ENCODE data around the gene PURB. TPM values are rescaled to one million over a fixed set of nuclear protein-coding genes. Genes with fewer than 3 reads are reported as not detected.
"Not testable (repeated sequence)": the region's sequence is repeated elsewhere in the genome, so short reads cannot be mapped to it uniquely, and the experiment has no call there.

Gene PURB
- polyA plus RNA-seq, 1 of the 3 experiments (the other 2 are of a cell fraction): 4.8 TPM

DNA sequence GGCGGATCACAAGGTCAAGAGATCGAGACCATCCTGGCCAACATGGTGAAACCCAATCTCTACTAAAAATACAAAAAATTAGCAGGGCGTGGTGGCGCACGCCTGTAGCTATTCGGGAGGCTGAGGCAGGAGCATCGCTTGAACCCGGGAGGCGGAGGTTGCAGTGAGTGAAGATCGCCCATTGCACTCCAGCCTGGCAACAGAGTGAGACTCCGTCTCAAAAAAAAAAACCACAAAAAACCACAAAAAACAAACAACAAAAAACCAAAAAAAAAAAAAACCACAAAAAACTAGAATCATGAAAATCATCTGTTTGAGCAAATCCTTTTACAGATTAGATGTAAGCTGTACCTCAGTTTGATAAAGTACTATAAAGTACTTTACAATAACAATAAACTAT lies 38.9 kb downstream of the PURB start:
- CTCF ChIA-PET: interaction anchor here (0.8 to 3.1 kb wide), 17 partner anchors 8 to 290 kb away, joined by 3 to 19 read pairs (median 4); partner anchors contain the start of gene TMED4
- not testable (repeated sequence) for DNase-seq; H3K9me3 ChIP-seq; H3K27me3 ChIP-seq (ENCODE audit: insufficient read depth); H2AFZ ChIP-seq (ENCODE audit: low read depth); H3K9me2 ChIP-seq
- peak overlapping the region; percentile 78 for H3K4me2 ChIP-seq
- H3K79me2 ChIP-seq (ENCODE audit: insufficient read depth): peaks cover 61% of the 10 kb centered on the region
- WGBS (ENCODE audit: low lambda C conversion rate): 22% methylated on average over 11 of the region's 11 CpGs
- H3F3A ChIP-seq (replicated peaks; ENCODE audit: insufficient read depth): peaks cover 50% of the 10 kb centered on the region
- POLR2A ChIA-PET: interaction anchor here (0.6 to 2.6 kb wide), 4 partner anchors 38 to 97 kb away, joined by 3 to 14 read pairs (median 3); no protein-coding TSS in a partner anchor
- H4K20me1 ChIP-seq (ENCODE audit: insufficient read depth): peaks cover 61% of the 10 kb centered on the region
- peak overlapping the region; percentile 79 for H3K9ac ChIP-seq
- H3K4me1 ChIP-seq (ENCODE audit: control insufficient read depth in 1 of 2, insufficient read depth in 2 of 2, low read depth in 1 of 2, low read length in 1 of 2): peaks cover 5 to 21% of the 10 kb centered on the region in 2 experiments; a peak in 3 of 4 replicates
- peak overlapping the region in 1 of 2 experiments; percentile 85; a peak in 1 of 4 replicates for H3K27ac ChIP-seq (ENCODE audit: low read depth in 2 of 2, low read length in 1 of 2)
- peak overlapping the region; percentile 66 to 82 for H3K4me3 ChIP-seq (ENCODE audit: low read depth in 2 of 2, low read length in 1 of 2)
- peaks cover 8 to 18% of the 10 kb centered on the region in 2 experiments for H3K36me3 ChIP-seq (replicated peaks in 1 of 2; ENCODE audit: control insufficient read depth in 1 of 2, insufficient read depth in 2 of 2, low read length in 1 of 2)

DNA sequence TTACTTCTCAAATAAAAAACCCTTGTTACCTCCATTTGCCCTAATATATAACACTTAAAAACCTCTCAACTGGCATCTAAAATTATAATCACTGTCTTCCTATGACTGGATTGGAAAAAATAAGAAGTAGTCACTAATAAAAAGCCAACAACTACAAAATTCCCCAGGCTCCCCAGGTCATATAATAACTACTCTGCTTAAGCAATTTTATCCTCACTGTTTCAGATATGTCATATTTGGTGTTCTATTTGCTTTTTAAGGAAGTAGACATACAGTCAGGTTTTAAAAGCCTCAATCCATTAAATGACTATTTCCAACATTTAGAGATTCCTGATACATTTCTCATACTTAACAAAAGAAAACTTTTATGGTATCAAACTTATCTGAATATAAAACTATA lies 39.9 kb downstream of the PURB start:
- no peak for DNase-seq
- Histone ChIP-seq H3F3A (replicated peaks; ENCODE audit: insufficient read depth) (peaks cover 47% of the 10 kb centered on the region), H3K9me3 (no peaks in the 10 kb centered on the region), H3K27ac (ENCODE audit: low read depth in 2 of 2, low read length in 1 of 2) (peak overlapping the region in 1 of 2 experiments; percentile 85; a peak in 2 of 4 replicates), H3K36me3 (replicated peaks in 1 of 2; ENCODE audit: control insufficient read depth in 1 of 2, insufficient read depth in 2 of 2, low read length in 1 of 2) (peaks cover 12 to 27% of the 10 kb centered on the region in 2 experiments), H3K4me1 (ENCODE audit: control insufficient read depth in 1 of 2, insufficient read depth in 2 of 2, low read depth in 1 of 2, low read length in 1 of 2) (peaks cover 5 to 21% of the 10 kb centered on the region in 2 experiments; a peak in 3 of 4 replicates), H3K4me2 (peak overlapping the region; percentile 78), H3K9me2 (no peaks in the 10 kb centered on the region), H3K4me3 (ENCODE audit: low read depth in 2 of 2, low read length in 1 of 2) (peak overlapping the region in 1 of 2 experiments; percentile 82; a peak in 3 of 4 replicates), H4K20me1 (ENCODE audit: insufficient read depth) (peaks cover 68% of the 10 kb centered on the region), H2AFZ (ENCODE audit: low read depth) (no peak overlapping the region; the same call in 1 of the 2 replicates), H3K27me3 (ENCODE audit: insufficient read depth) (no peaks in the 10 kb centered on the region), H3K9ac (peak overlapping the region; percentile 79; the same call in 1 of the 2 replicates), H3K79me2 (ENCODE audit: insufficient read depth) (peaks cover 71% of the 10 kb centered on the region)
- ChIA-PET POLR2A (interaction anchor here (1.2 kb wide), 1 partner anchor 39 kb away, joined by 3 read pairs; no protein-coding TSS in a partner anchor), CTCF (interaction anchor here (0.7 to 2.5 kb wide), 9 partner anchors 12 to 291 kb away, joined by 3 to 9 read pairs (median 4); no protein-coding TSS in a partner anchor)
- TF ChIP-seq, protein P1, sequence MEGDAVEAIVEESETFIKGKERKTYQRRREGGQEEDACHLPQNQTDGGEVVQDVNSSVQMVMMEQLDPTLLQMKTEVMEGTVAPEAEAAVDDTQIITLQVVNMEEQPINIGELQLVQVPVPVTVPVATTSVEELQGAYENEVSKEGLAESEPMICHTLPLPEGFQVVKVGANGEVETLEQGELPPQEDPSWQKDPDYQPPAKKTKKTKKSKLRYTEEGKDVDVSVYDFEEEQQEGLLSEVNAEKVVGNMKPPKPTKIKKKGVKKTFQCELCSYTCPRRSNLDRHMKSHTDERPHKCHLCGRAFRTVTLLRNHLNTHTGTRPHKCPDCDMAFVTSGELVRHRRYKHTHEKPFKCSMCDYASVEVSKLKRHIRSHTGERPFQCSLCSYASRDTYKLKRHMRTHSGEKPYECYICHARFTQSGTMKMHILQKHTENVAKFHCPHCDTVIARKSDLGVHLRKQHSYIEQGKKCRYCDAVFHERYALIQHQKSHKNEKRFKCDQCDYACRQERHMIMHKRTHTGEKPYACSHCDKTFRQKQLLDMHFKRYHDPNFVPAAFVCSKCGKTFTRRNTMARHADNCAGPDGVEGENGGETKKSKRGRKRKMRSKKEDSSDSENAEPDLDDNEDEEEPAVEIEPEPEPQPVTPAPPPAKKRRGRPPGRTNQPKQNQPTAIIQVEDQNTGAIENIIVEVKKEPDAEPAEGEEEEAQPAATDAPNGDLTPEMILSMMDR (IDR thresholded peaks at IDR 0.05): no peak
- TF ChIP-seq MXI1 (IDR thresholded peaks at IDR 0.05; ENCODE audit: low read depth, low read length) (no peak), RXRA (IDR thresholded peaks at IDR 0.05; ENCODE audit: borderline replicate concordance, low read depth) (no peak), EP300 (IDR thresholded peaks at IDR 0.05; ENCODE audit: borderline replicate concordance in 1 of 2, low read depth in 1 of 2, low read length in 1 of 2) (no peak), GABPA (IDR thresholded peaks at IDR 0.05; ENCODE audit: low read depth) (no peak), MEF2A (IDR thresholded peaks at IDR 0.05; ENCODE audit: borderline replicate concordance, low read depth) (no peak), POLR2AphosphoS5 (IDR thresholded peaks at IDR 0.05; ENCODE audit: low read depth, low read length) (no peak), RAD21 (IDR thresholded peaks at IDR 0.05; ENCODE audit: low read length) (no peak), YY1 (IDR thresholded peaks at IDR 0.05; ENCODE audit: low read depth) (no peak), TCF12 (IDR thresholded peaks at IDR 0.05) (no peak), JUND (IDR thresholded peaks at IDR 0.05) (no peak), ELF1 (IDR thresholded peaks at IDR 0.05) (no peak), EZH2phosphoT487 (IDR thresholded peaks at IDR 0.05; ENCODE audit: borderline replicate concordance, low read depth) (no peak)
- TF ChIP-seq, protein P2, sequence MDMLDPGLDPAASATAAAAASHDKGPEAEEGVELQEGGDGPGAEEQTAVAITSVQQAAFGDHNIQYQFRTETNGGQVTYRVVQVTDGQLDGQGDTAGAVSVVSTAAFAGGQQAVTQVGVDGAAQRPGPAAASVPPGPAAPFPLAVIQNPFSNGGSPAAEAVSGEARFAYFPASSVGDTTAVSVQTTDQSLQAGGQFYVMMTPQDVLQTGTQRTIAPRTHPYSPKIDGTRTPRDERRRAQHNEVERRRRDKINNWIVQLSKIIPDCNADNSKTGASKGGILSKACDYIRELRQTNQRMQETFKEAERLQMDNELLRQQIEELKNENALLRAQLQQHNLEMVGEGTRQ (IDR thresholded peaks at IDR 0.05; ENCODE audit: borderline replicate concordance, low read depth, low read length): no peak
- TF ChIP-seq, protein P3, sequence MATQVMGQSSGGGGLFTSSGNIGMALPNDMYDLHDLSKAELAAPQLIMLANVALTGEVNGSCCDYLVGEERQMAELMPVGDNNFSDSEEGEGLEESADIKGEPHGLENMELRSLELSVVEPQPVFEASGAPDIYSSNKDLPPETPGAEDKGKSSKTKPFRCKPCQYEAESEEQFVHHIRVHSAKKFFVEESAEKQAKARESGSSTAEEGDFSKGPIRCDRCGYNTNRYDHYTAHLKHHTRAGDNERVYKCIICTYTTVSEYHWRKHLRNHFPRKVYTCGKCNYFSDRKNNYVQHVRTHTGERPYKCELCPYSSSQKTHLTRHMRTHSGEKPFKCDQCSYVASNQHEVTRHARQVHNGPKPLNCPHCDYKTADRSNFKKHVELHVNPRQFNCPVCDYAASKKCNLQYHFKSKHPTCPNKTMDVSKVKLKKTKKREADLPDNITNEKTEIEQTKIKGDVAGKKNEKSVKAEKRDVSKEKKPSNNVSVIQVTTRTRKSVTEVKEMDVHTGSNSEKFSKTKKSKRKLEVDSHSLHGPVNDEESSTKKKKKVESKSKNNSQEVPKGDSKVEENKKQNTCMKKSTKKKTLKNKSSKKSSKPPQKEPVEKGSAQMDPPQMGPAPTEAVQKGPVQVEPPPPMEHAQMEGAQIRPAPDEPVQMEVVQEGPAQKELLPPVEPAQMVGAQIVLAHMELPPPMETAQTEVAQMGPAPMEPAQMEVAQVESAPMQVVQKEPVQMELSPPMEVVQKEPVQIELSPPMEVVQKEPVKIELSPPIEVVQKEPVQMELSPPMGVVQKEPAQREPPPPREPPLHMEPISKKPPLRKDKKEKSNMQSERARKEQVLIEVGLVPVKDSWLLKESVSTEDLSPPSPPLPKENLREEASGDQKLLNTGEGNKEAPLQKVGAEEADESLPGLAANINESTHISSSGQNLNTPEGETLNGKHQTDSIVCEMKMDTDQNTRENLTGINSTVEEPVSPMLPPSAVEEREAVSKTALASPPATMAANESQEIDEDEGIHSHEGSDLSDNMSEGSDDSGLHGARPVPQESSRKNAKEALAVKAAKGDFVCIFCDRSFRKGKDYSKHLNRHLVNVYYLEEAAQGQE (IDR thresholded peaks at IDR 0.05; ENCODE audit: low read depth, low read length): no peak
- TF ChIP-seq, protein P4, sequence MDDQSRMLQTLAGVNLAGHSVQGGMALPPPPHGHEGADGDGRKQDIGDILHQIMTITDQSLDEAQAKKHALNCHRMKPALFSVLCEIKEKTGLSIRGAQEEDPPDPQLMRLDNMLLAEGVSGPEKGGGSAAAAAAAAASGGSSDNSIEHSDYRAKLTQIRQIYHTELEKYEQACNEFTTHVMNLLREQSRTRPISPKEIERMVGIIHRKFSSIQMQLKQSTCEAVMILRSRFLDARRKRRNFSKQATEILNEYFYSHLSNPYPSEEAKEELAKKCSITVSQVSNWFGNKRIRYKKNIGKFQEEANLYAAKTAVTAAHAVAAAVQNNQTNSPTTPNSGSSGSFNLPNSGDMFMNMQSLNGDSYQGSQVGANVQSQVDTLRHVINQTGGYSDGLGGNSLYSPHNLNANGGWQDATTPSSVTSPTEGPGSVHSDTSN (IDR thresholded peaks at IDR 0.05): no peak

Measured in SK-N-SH (cell line).